IPS-NIHi11 (cell line): ENCODE measurements around the gene CDCA4.

Source experiments
- DNase-seq: peaks from one replicate; pipeline ENCODE4 v3.0.0; 2012; ENCODE audit warnings: mixed read lengths, low spot score

The CDCA4 gene

DNA sequence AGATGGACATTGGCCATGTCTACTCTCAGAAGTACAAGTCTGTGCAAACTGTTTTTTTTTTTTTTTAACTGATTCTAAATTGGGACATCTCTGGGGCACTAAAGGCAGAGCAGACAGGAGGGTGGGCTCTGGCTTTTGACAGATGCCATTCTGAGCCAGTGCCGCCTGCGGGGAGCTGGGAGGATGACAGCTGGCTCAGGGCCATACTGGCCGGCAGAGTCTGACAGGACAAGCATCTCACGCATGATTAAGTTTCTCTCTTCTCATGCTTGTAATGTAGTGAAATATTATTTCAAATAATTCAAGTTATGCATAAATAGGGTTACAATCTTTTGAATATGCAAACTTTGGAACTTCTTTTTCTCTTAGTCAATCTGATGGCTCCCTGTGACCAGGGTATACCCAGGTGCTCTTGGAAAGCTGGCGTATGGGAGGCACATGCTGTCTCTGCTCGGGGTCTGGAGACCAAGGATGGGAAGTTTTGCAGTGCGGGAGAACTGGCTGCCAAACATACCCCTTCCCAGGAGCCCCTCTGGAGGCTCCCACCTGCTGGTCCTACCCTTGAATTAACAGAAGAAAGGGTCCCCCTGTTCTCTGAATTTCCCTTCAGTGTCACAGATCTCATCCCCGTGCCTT, 7.6 kb downstream of the CDCA4 start:
- no peak for DNase-seq

DNA sequence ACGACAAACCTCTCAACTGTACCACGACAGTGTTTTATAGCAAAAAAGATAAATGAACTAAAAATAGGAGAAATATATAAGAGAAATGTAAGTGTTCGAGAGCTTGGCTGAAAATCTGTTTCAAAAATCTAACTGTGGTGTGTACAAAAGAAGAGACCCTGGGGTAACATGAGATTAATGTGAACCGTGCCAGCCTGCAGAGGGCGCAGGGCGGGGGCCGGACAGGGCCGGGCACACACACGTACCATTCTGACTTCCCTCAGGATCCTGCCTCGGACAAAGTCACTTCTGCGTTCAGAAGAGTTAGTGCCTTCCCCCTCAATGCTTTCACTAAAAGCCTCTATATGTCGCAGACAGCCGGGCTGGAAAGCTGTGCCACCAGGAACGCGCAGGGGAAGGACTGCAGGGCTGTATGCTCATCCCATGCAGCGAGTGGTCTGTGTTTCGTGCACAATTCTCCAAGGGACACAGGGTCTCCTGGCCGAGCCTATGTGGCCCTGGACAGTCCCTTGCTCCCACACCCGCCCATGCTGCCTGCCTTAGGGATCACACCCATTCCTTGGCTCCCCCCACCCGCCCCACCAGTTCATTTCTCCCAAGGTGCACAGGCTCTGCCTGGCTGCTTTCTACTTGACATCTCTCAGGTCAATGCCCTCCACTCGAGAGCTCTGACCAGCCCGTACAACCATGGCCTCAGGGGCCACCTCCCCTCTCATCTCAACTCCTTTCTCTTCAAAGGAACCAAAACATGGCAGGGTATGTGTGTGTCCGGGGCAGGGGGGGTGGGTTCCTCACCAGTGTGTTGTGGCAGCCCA, 8.5 kb downstream of the CDCA4 start:
- DNase-seq, result no peak

DNA sequence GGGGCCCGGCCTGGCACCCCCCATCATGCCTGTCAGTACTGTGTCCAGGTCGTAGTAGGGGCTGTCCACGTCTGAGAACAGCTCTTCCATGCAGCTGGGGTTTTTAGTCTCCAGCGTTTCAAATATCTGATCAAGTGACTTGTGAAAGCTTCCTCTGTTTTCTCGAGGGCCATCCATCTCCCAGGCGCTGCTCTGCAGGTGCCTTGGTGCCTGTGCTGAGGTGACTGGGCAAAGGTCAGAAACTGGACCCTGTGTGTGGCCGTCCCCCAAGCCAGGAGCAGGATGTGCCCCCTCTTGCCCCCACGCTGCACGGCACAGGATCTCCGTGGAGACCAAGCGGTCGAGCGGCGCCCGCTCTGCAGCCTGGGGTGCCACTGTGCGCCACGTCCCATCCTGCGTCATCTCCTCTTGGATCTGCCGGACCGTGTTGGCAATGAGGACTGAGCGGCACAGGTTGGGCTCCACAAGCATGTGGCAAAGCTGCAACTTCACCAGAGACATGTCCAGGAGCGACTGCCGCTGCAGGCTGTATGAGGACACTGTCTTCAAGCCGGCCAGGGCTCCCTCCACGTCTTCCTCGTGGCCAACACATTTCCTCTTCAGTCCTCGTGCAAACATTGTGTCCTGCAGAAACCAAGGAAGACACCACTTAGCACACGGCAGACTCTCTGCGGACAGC, 9.4 kb downstream of the CDCA4 start:
- no peak for DNase-seq

DNA sequence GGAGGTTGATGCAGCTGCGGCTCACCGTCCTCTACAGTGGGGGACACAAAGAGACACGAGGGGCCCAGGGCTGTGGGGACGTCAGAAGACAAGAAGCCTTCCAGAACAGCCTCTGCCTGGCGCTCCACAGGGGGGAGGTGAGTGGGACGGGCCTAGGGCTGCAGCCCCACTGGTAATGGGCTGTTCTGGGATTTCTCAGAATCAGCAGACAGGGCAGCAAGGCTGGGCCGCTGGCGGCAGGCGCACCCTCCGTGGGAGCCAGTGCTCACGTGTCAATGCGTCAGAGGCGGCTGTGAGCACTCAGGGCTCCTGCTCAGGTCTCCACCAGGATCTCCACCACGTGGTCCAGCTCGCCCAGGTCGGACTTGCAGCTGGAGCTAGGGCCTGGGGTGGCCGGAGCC, 10.0 kb downstream of the CDCA4 start:
- DNase-seq, result no peak

DNA sequence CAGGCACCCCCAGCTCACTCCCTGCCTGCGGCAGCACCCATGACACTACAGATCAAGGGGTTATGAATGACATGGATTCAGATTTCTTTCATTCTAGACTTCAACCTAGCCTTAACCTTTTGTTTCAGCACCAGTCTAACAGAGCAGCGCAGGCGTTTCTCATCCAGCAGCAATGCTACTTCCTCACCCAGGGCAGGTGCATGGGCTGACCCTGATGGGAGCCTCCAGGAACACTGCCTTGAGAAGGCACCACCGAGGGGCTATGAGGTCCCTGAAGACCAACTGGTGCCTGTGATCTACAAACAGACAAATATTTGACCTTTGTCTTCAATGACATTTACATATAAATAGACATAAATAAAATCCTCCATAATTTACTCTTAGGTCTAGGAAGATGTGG, 10.8 kb downstream of the CDCA4 start:
- no peak for DNase-seq

DNA sequence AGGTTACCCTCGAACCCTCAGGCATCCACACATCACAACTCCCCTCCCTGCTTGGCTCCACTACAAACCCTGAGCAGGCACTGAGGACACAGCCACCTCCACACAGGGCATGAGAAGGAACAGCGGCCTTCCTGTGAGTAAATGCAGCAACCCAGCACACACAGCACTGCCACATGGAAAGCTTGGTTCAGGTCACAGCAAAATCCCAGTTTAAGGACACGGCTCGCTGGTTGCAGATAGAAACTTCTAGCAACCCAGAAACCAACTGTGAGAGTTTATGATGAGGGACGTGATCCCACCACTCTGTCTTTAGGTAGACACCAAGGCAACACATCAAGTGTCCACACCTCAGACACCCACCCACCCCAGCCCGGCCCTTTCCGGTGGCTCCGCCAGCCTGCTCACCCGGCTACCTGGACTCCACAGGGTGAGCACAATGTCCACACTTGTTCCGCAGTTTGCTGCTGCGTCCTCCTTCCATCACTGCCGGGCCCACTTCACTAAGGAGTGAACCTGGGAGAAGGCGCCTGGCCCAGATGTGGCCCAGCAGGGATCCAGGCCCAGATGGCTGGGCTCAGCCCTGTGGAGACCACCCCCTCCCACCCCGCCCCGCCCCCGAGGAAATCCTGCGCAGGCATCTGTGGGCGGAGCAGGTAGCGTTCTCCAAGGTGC, 13.2 kb downstream of the CDCA4 start:
- no peak for DNase-seq

DNA sequence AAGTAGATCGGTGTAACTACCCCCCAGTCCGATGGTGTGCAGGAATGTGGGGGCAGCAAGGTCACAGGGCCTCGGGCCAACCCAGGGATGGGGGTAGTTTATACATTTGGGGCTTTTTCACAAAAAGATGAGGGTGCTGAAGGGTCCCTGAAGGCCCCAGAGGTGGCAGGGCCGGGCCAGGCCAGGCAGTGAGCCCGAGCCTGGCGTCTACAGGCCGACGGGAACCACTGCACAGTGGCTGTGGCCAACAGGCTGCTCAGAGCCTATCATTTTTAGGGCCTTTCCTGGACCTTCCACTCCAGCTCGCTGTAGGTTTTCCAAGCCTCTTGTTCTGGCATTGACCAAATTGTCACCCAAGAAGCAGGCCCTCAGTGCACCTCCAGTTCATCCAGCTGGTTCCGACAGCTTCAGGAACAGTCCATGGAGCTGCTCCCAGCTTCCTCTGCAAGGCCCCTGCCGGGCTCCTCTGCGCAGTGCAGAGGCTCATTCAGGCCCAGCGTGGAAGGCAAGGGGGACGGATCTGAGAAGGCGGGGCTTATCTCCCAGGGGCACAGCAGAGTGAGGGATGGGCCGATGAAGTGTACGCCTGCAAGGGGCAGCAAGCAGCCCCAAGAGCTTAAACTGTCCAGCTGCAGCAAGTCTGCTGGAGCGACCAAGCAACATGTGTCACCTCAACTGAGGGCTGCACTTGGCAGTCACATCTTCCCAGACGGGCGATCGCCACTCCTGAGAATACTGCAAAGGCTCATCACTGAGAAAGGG, 13.9 kb downstream of the CDCA4 start:
- no peak for DNase-seq

DNA sequence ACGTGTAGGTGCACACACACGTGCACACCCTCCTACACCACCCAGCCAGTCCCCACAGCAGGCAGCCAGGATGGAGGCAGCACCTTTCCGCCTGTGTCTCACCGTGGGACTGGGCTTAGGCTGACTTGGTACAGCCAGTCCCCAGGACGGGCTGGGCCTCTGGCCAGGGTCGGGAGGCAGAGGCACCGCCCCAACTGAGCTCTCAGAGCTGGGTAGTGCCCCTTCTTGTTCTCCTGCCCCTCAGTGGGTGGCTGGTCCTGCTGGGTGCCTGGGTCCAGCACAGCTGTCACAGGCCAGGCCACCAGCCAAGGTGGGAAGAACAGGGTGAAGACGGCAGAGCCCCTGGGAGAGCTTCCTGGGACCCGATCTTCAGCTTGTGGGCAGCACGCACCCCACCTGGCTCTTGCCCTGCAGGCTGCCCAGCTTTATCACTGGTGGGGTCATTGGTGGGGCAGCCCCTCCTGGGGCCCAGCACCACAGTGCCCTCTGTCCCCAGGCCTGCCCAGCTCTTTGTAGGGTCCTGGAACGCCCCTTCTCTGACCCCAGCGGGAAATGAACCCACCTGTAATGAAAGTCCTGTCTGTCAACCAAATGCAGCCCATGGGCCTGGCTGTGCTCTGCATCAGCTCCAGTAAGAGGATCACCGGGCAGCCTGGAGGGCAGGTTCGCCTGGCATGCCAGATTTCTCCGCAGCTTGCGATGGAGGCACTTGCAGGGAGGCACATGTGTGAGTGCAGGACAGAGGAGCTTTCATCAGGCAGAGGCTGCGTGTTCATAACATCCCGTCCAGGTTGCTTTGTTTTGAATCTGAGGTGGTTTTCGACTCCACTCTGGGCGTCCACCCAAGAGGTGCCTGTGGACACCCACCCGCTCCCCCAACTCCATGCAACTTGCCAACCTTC, 14.7 kb downstream of the CDCA4 start:
- no peak for DNase-seq

DNA sequence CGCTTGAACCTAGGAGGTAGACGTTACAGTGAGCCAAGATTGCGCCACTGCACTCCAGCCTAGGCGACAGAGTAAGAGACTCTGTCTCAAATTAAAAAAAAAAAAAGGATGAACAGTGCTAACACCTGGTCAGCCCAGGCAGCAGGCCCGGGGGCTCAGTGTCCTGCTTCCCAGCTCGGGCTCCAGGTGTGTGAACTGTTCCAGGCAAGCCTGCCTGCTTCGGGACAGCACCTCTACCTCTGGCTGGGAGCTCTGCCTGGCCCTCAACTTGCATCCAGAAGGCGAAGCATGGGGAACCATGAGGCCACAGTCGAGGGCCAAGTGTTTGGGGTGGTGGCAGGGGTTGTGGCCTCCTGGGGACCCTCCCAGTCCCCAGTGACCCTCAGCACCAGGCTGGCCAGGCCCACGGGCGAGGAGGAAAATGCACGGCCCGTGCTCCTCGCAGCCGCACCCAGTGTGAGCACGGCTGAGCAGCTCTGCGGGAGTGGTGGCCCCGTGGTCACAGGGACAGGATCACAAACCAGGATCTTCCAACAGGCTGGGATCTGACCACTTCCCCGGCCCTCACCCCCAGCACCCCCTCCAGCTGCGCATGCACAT, 15.5 kb downstream of the CDCA4 start:
- DNase-seq, result no peak

DNA sequence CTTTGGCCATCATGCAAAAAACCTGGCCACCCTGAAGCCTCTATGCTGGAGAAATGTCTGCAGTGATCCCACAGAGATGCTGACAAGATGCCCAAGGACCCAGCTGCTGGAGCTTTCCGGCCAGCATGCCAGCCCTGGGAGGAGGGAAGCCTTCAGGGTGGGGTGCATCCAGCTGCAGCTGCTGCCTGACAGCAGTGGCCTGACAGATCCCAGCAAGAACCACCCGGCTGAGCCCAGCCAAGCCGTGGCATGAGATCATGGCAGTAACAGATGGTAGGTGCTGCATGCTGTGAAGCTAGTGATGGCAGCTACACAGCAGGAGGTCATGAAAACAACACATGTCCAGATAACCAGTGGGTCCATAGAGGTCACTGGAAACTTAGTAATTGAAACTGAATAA, 21.5 kb downstream of the CDCA4 start:
- no peak for DNase-seq

DNA sequence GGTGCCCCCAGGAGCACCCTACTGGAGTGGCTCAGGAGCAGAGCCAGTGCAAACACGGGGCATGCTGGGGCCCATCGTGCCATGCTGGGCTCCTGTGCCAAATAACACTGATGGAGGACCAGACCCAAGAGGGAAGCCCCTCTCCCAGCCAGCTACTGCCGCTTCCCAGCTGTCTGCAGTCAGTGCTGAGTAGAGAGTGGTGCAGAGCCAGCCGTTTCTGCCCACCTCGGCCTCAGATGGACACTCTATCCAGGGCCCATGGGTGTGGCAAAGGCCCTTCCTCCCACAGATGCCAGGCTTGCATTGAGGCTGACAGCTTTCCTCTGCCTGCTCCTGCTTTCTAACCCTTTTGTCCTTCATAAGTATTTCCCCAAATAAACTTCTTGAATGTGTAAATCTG, 22.1 kb downstream of the CDCA4 start:
- DNase-seq, result no peak

DNA sequence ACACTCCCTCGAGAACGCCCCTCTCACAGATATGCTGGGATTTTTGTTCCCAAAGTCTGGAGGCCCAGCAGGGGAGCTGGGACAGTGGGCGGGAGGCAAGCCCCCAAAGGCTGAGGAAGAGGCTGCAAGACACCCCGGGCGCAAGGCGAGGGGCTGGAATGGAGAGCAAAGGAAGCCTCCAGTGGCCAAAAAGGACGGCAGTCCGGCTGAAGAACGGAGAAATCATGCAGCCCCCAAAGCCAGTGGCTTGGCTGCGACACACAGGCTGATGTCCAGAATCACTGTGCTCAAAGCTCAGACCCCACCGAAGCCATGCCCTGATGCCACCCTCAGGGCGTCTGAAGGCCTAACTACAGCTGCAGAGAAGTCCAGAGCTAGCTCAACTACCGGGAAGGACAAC, 24.4 kb downstream of the CDCA4 start:
- no peak for DNase-seq

DNA sequence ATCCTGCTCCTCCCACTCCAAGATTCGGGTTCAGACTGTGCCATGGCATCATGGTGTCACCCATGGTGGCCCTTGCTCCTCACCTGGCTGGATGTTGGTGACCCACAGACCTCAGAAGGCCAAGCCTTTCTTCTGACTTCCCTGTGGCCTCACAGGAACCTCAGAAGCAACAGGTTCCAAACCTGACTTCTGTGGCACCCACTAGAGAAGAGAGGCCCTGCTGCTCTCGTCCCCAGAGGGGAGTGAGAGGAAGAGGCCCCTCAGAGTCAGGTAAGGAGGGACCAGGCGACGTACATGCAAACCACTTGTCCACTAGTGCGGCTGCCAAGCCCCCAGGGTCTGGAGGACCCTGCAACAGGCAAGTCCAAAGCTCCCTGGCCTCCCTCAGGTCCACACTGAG, 24.9 kb downstream of the CDCA4 start:
- DNase-seq, result no peak

DNA sequence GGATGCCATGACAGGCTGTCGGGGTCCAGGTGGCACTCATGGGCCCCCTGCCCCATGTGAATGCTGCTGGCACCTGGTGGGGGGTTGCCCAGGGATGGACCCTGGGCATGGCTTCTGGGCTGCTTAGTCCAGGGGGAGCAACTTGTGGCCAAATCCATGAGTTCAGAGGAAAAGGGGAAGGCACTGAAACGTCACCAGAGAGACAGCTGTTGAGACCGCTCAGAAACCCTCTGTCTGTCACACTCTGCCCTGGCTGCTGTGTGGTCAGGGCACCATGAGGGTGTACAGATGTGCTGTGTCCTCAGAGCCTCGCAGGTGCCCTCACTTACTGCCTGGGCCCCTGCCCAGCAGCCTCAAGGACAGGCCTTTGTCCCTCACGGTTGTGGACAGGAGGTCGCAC, 25.9 kb downstream of the CDCA4 start:
- DNase-seq, result no peak

DNA sequence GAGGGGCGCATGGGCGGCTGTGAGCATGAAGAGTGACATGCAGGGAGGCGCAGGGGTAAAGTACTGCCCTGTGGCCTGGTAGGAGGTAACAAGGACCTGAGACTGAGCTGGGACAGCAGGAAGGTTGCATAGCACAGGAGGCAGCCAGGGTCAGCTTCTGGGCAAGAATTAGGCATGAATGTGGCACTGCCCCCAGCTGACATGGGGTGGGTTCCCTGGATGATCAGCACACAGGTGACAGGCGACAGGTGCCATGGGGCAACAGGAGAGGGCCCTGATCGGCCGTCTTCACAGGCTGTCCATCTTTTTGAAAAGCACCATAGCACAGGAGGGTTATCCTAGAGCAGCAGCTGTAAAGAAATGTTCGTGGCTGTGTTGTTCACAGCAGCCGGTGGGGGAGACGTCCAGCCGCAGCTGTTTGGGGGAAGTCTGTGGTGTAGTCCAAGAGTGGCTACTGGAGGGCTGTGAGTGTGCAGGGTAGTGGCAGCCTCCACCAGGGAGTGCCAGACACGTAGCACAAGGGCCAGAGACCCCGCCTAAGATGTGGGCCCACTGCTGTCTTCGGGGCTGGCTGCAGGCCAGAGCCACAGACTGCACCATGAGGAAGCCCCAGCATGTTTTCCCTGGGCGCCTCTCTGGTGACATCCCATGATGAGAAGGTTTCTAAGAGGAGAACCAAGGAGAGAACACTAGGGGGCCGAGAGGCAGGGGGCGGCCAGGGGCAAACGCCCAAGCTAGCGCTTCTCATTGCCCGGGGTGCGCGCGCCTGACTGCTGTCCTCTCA, 26.9 kb downstream of the CDCA4 start:
- DNase-seq, result no peak

DNA sequence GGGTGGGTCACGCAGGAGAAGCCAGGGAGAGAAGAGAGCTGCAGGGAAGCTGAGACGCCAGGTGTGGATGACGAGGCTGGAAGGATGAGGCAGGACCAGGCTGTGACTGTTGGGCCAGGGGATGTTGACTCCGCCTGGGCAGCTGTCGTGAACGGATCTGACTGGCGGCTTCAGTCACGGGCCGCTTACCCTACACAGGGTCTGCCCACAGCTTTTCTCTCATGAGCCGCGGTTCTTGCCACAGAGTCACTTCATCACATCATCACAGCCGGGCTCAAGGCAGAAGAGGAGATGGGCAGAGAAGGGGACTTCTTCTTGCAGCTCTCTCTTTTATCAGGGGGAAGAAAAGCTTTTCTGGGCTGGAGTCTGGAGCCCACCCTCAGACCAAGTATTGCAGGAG, 27.6 kb downstream of the CDCA4 start:
- DNase-seq, result no peak

DNA sequence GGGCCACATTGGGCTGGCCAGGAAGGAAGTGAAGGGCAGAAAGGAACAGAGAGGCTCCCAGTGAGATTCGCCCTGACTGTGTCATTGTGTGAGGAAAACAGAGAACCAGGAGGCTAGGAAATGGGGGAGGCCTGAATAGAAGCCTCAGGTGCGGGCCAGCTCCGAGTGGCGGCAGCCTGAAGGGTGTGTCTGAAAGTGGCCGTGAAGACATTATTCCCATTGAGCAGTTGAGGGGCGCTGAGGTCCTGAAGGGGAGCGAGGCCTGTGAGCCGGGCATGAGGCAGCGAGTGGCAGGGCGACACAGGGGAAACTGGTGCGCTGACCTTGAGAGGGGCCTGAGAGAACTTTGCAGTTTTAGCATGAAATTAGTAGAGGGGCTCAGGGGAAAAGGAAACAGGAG, 28.4 kb downstream of the CDCA4 start:
- DNase-seq, result no peak

DNA sequence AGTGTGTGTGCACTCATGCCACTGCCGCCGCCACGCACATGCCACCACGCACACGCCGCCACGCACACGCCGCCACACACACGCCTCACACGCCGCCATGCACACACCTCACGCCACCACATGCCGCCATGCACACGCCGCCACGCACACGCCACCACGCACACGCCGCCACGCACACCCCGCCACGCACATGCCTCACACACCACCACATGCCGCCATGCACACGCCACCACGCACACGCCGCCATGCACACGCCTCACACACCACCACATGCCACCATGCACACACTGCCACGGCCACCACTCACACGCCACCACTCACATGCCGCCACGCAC, 29.0 kb downstream of the CDCA4 start:
- no peak for DNase-seq

DNA sequence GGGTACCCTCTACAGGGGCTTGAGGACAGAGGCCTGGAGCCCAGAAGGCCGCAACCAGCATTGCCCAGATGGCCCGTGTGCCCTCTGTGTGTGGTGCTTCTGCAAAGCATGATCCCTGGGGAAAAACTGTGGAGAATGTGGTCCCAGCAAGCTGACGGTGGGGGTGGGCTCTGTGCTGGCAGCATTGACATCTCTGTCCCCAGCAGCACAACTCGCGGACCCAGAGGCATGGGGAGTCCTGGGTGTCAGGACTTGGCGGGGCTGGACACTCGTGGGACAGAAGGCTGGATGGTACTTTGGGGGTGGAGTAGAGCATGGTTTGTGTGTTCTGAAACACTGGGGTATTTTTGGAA, 31.0 kb downstream of the CDCA4 start:
- DNase-seq, result no peak
